Mucosa of rectum (tissue), 2 donors: ENCODE measurements around the gene TMEM52.

ENCODE experiments used
- H3K27ac ChIP-seq, 2 donors: one replicate each; pipeline ENCODE4 v1.7.0; 2013; ENCODE audit warnings: inconsistent platforms in 2 of 2, low read depth in 2 of 2, low read length in 2 of 2
- H3K27me3 ChIP-seq, 2 donors: one replicate each; pipeline ENCODE4 v1.7.0; 2013; ENCODE audit warnings: low read length in 2 of 2; ENCODE audit not compliant: control insufficient read depth in 2 of 2, insufficient read depth in 2 of 2
- H3K36me3 ChIP-seq, 2 donors: one replicate each; pipeline ENCODE4 v1.7.0; 2013; ENCODE audit warnings: low read length in 2 of 2; ENCODE audit not compliant: control insufficient read depth in 2 of 2, insufficient read depth in 2 of 2
- H3K4me1 ChIP-seq, 2 donors: one replicate each; pipeline ENCODE4 v1.7.0; 2013; ENCODE audit warnings: low read length in 2 of 2, mild to moderate bottlenecking in 1 of 2; ENCODE audit not compliant: control insufficient read depth in 2 of 2, insufficient read depth in 2 of 2
- H3K4me3 ChIP-seq, 2 donors: one replicate each; pipeline ENCODE4 v1.7.0; 2013; ENCODE audit warnings: low read length in 2 of 2
- H3K9ac ChIP-seq, 2 donors: one replicate each; pipeline ENCODE4 v1.7.0; 2013; ENCODE audit warnings: low read length in 2 of 2, low read depth in 1 of 2, mild to moderate bottlenecking in 1 of 2
- H3K9me3 ChIP-seq, 2 donors: one replicate each; pipeline ENCODE4 v1.7.0; 2013; ENCODE audit warnings: low read length in 2 of 2; ENCODE audit not compliant: control insufficient read depth in 2 of 2
- donor health status: healthy.
- donor health status: Normal muscosa, but diverticular disease.

Gene TMEM52

DNA sequence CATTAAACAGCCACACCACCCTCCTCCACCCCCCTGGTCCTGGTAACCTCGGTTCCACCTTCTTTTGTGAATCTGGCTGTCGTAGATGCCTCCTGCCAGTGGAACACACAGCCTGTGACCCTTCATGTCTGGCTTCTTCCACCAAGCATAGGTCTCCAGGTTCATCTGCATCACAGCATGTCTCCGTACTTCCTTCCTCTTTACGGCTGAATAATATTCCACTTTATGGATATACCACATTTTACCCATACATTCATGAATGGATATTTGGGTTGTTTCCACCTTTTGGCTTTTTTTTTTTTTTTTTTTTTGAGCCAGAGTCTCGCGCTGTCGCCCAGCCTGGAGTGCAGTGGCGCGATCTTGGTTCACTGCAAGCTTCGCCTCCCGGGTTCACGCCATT is 15.9 kb downstream of the TMEM52 start:
- Histone ChIP-seq H3K36me3 (no peaks in the 10 kb centered on the region), H3K27me3 (peaks cover 0 to 3% of the 10 kb centered on the region in 2 donors), H3K4me3 (no peak overlapping the region), H3K9me3 (no peaks in the 10 kb centered on the region), H3K27ac (no peak overlapping the region), H3K9ac (no peak overlapping the region), H3K4me1 (peaks cover 9 to 11% of the 10 kb centered on the region in 2 donors)

DNA sequence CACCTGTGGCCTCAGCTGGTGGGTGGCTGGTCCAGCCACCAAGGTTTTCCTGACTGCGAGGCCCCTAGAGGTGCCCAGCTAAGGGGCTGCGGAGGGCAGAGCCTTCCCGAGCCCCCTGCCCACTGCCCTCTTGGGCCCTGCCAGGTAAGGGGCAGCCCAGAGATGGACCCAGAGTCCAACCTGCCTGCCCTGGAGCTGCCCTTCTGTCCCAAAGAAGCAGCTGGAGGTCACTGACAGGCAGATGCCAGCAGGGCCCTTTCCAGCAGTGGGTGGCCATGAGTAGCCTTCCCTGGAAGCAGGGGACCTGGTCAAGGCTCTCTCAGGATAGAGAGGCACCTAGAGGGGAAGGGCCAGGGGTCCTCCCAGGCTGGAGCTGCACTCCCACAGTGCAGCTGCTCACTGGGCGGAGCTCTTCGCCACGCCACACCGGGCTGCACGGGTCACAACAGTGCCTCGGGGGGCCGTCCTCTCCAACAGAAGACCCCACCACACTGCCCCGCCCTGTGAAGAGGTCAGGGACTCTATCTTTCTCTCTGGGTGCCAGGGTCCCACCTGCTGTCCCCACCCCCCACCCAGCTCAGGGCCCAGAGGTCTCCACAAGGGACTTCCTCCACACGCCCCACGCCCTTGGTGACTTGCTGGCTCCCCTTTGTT is 17.3 kb downstream of the TMEM52 start:
- no peak overlapping the region for H3K27ac ChIP-seq
- no peaks in the 10 kb centered on the region for H3K36me3 ChIP-seq
- peaks cover 0 to 3% of the 10 kb centered on the region in 2 donors for H3K27me3 ChIP-seq
- no peak overlapping the region for H3K9ac ChIP-seq
- H3K9me3 ChIP-seq, result no peaks in the 10 kb centered on the region
- no peak overlapping the region for H3K4me3 ChIP-seq
- peaks cover 10 to 15% of the 10 kb centered on the region in 2 donors for H3K4me1 ChIP-seq

GRCh38 chr1:1900883-1901640 is 18.0 kb downstream of the TMEM52 start:
- Histone ChIP-seq H3K4me1 (peaks cover 6 to 12% of the 10 kb centered on the region in 2 donors), H3K9ac (no peak overlapping the region), H3K36me3 (no peaks in the 10 kb centered on the region), H3K4me3 (no peak overlapping the region), H3K27me3 (peaks cover 0 to 3% of the 10 kb centered on the region in 2 donors), H3K9me3 (no peaks in the 10 kb centered on the region), H3K27ac (no peak overlapping the region)

GRCh38 chr1:1899967-1900327 is 19.1 kb downstream of the TMEM52 start:
- Histone ChIP-seq H3K4me3 (no peak overlapping the region), H3K9me3 (no peaks in the 10 kb centered on the region), H3K36me3 (no peaks in the 10 kb centered on the region), H3K4me1 (peaks cover 16 to 22% of the 10 kb centered on the region in 2 donors), H3K9ac (no peak overlapping the region), H3K27me3 (peaks cover 2 to 3% of the 10 kb centered on the region in 2 donors), H3K27ac (no peak overlapping the region)

GRCh38 chr1:1899266-1899966 is 19.7 kb downstream of the TMEM52 start:
- Histone ChIP-seq H3K4me3 (no peak overlapping the region), H3K36me3 (no peaks in the 10 kb centered on the region), H3K4me1 (peaks cover 20 to 27% of the 10 kb centered on the region in 2 donors), H3K27me3 (peaks cover 2 to 3% of the 10 kb centered on the region in 2 donors), H3K27ac (no peak overlapping the region), H3K9me3 (no peaks in the 10 kb centered on the region), H3K9ac (no peak overlapping the region)

DNA sequence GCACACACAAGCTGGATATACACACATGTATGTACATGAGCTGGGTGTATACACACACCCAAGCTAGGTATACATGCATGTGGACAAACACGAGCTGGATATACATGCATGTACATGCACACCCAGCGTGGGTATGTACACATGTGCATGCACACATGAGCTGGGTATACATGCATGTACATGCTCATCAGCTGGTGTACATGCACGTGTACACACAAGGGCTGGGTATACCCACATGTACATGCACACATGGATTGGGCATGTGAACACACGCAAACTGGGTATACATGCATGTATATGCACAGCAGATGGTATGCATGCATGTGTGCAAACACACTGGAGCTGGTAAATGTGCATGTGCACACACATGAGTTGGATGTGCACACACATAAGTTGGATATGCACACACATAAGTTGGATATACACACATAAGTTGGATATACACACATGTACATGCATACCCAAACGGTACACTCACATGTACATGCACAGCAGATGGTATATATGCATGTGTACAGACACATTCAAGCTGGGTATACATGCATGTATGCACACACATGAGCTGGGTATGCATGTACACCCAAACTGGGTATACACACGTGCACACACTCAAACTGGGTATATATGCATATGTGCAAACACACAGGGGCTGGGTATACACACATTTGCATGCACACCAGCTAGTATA is 20.7 kb downstream of the TMEM52 start:
- no peaks in the 10 kb centered on the region for H3K36me3 ChIP-seq
- H3K4me1 ChIP-seq, result peaks cover 30 to 37% of the 10 kb centered on the region in 2 donors
- no peak overlapping the region for H3K4me3 ChIP-seq
- H3K9me3 ChIP-seq, result no peaks in the 10 kb centered on the region
- H3K9ac ChIP-seq, result no peak overlapping the region
- H3K27me3 ChIP-seq, result peaks cover 2 to 3% of the 10 kb centered on the region in 2 donors
- no peak overlapping the region for H3K27ac ChIP-seq

DNA sequence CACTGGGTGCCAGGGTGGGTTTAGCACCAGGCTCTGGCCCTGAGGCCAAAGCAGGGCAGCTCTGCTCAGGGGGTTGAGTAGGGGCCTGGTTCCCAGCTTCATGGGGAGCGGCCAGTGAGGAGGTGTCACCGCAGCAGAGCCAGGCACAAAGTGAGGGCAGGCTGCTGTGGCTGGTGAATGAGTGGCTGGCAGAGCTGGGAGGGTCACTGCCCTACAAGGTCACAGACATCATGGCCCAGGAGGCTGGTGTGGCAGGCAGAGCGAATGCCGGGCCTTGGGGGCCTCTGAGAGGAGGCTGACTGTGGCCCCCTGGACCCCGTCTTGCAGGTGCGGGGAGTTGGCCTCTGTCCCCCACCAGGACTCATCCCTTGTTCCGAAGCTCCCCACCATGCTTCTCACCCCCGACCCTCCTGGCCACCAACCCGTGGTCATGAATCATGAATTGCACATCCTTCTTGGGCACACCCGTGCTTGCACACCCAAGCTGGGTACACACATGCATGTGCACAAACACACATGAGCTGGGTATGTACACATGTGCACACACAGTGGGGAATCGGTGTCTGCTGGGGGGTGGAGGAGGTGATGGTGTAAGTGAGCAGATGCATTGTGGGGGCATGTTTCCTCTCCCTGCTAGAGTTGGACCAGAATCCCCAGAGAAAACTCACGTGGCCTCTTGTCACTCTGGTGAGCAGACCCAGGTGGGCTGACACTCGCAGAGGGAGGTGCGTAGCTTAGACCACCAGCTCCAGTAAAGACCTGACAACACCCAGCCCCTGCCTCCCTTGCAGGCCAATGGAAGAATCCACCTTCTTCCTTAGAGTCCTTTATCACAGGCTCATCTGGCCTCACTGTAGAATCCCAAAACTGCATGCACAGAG is 23.4 kb downstream of the TMEM52 start:
- Histone ChIP-seq H3K9ac (peak overlapping the region in 1 of 2 donors; percentile 62), H3K4me1 (peaks cover 46 to 53% of the 10 kb centered on the region in 2 donors)

DNA sequence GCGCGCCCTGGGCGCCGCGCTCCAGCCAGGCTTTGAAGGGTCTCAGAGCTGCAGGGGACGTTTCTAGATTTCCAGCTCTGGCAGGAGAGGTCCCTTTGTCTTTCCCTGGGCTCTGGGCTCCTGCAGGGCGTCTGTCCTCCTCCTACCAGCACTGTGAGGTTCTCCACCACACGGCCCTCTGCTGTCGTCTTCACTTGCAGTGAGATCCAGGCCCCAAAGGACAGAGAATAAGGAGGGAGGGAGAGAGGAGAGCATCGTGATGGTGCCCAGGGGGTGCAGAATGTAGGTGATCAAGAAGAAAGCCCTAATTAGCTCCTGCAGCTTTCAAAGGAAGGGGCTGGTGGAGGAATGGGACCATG is 24.0 kb downstream of the TMEM52 start:
- peak overlapping the region in 1 of 2 donors; percentile 62 for H3K9ac ChIP-seq
- peak overlapping the region; percentile 37 to 52 for H3K4me3 ChIP-seq
- H3K4me1 ChIP-seq, result peaks cover 46 to 53% of the 10 kb centered on the region in 2 donors
- H3K27me3 ChIP-seq, result peaks cover 0 to 2% of the 10 kb centered on the region in 2 donors
- no peaks in the 10 kb centered on the region for H3K36me3 ChIP-seq
- peak overlapping the region; percentile 92 for H3K27ac ChIP-seq
- no peaks in the 10 kb centered on the region for H3K9me3 ChIP-seq

More for the DNA sequence above, 23.4 kb downstream of the TMEM52 start:
- no peaks in the 10 kb centered on the region for H3K36me3 ChIP-seq
- peak overlapping the region; percentile 92 for H3K27ac ChIP-seq
- H3K27me3 ChIP-seq, result peaks cover 0 to 2% of the 10 kb centered on the region in 2 donors
- H3K9me3 ChIP-seq, result no peaks in the 10 kb centered on the region
- peak overlapping the region in 1 of 2 donors; percentile 52 for H3K4me3 ChIP-seq

DNA sequence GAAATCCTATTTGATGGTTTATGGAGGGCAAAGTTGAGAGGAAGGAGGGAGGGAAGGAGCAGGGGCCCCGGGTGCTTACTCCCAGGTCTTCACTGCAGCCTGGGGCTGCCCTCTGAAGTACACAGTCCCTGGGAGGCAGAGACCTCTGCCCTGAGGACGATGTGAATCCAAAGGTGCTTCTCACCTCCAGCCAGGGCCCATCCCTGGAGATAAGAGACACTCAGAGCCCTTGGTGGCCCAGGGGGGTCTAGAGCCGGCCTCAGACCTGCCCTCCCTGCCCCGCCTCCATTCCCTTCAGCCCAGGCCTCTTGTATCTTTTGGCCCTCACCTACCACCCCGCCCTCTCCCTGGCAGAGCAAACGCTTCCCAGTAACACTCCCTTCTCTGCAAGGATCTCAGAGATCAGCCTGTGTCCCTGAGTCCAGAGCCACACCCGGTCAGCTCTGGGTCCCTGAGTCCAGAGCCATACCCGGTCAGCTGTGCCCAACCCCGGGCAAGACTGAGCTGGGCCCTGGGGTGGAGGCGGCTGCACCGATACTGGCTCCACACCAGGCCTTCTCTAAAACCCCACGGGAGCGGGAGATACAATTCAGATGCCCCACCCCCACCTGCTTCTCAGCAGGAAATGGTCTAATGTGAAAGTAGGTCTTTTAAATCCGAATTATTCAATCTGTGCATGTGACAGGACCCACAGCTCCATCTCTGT is 24.6 kb downstream of the TMEM52 start:
- Histone ChIP-seq H3K9ac (peak overlapping the region; percentile 32 to 62), H3K27ac (peak overlapping the region; percentile 92), H3K4me1 (peaks cover 46 to 53% of the 10 kb centered on the region in 2 donors), H3K4me3 (peak overlapping the region; percentile 37 to 52), H3K27me3 (peaks cover 0 to 2% of the 10 kb centered on the region in 2 donors), H3K9me3 (no peaks in the 10 kb centered on the region), H3K36me3 (no peaks in the 10 kb centered on the region)
